Measurements from ENCODE around the gene ST6GALNAC2.

DNA sequence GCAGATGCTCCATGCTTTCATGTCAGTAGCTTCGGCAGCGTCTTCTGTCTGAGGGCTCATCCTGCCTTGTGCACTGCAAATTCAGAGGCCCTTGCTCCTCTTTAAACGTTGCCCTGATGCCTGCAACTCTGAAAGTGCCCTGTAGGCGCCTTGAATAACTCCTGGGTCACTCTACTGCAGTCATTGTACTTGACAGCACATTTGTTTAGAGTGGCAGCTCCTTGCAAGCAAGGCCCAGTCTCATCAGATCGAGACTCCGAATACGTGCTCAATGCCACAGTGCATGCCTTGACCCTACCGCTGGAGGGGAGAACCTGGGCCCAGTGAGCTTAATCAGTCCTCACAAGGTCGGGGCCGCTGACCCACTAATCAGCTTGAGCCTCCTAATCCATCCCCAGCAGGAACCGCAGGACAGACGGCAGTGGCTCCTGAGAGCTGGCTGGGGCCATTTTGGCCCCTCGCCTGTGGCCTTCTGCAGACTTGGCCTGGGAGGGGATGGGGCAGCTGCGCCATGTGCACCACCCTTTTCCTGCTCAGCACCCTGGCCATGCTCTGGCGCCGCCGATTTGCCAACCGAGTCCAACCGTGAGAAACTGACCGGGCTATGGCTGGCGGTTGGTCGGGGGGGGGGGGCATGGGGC, 45.9 kb downstream of the ST6GALNAC2 start, which contains the start of gene PRCD:
- TF ChIP-seq, protein P1, sequence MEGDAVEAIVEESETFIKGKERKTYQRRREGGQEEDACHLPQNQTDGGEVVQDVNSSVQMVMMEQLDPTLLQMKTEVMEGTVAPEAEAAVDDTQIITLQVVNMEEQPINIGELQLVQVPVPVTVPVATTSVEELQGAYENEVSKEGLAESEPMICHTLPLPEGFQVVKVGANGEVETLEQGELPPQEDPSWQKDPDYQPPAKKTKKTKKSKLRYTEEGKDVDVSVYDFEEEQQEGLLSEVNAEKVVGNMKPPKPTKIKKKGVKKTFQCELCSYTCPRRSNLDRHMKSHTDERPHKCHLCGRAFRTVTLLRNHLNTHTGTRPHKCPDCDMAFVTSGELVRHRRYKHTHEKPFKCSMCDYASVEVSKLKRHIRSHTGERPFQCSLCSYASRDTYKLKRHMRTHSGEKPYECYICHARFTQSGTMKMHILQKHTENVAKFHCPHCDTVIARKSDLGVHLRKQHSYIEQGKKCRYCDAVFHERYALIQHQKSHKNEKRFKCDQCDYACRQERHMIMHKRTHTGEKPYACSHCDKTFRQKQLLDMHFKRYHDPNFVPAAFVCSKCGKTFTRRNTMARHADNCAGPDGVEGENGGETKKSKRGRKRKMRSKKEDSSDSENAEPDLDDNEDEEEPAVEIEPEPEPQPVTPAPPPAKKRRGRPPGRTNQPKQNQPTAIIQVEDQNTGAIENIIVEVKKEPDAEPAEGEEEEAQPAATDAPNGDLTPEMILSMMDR (IDR thresholded peaks at IDR 0.05), result no peak
- no peak for TF ChIP-seq POLR2A (IDR thresholded peaks at IDR 0.05)
